Uterus (tissue), 2 donors: ENCODE measurements around the gene CARD8.

ENCODE experiments used
- POLR2A ChIP-seq, 2 donors: fragments of 450-650 bp; IDR thresholded peaks; one replicate each; pipeline ENCODE4 v1.6.1; 2016; ENCODE audit warnings: antibody characterized with exemption in 2 of 2, mild to moderate bottlenecking in 1 of 2, moderate library complexity in 1 of 2
- TF ChIP-seq, protein P1 (sequence below), 4 experiments: fragments of 200-600 bp in 2 of 4; fragments of 450-650 bp in 2 of 4; sonication (generic) in 2 of 4; IDR thresholded peaks; one replicate each; pipeline ENCODE4 v1.5.1; 2016 to 2019; ENCODE audit warnings: antibody characterized with exemption in 4 of 4, mild to moderate bottlenecking in 2 of 4, moderate library complexity in 1 of 4

DNA sequence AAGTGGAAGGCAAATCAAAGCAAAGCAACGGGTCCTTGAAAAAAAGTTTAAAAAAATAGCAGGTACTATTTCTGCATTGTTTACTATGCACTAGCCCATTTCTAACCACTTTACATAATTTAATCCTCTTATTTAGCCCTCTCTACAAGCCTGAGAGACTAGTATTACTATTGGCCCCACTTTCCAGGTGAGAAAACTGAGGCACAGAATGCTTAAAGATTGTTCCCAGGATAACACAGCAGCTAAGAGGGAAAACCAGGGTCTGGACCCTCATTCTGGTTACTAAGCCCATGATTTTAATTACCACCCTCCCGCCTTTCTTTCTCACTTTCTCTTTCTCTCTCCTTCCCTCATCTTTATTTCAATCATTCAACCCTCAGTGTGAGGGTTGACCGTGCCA lies 79.5 kb downstream of the CARD8 start:
- TF ChIP-seq, protein P1, sequence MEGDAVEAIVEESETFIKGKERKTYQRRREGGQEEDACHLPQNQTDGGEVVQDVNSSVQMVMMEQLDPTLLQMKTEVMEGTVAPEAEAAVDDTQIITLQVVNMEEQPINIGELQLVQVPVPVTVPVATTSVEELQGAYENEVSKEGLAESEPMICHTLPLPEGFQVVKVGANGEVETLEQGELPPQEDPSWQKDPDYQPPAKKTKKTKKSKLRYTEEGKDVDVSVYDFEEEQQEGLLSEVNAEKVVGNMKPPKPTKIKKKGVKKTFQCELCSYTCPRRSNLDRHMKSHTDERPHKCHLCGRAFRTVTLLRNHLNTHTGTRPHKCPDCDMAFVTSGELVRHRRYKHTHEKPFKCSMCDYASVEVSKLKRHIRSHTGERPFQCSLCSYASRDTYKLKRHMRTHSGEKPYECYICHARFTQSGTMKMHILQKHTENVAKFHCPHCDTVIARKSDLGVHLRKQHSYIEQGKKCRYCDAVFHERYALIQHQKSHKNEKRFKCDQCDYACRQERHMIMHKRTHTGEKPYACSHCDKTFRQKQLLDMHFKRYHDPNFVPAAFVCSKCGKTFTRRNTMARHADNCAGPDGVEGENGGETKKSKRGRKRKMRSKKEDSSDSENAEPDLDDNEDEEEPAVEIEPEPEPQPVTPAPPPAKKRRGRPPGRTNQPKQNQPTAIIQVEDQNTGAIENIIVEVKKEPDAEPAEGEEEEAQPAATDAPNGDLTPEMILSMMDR (IDR thresholded peaks at IDR 0.05), result no peak
- TF ChIP-seq POLR2A (IDR thresholded peaks at IDR 0.05), result no peak
